Muscle of back (tissue), 11 donors: ENCODE measurements around the gene SSBP2. TPM values are rescaled to one million over a fixed set of nuclear protein-coding genes. Genes with fewer than 3 reads are reported as not detected.
A peak's percentile ranks its signal among the peaks of the same experiment; 100 is the strongest.

Experiments used
- DNase-seq, 3 donors: peaks; one replicate each; pipeline versions ENCODE4 v3.0.0 to v3.0.0-alpha.2; 2013
- polyA plus RNA-seq, 10 donors: library from polyadenylated mRNA; unstranded; fragments of 120-200 nt; gene quantifications; one replicate each; pipeline ENCODE4 v1.2.1, GENCODE V29; 2013; ENCODE audit not compliant: insufficient read length in 10 of 10

Gene SSBP2
- polyA plus RNA-seq, 10 donors, result 50.0 to 76.8 (median 60.9) TPM

- DNase-seq, result no peak
Observed at GRCh38 chr5:81395262-81395661, 355.6 kb downstream of the SSBP2 start.

GRCh38 chr5:81393783-81394718 is 356.8 kb downstream of the SSBP2 start, which contains the start of gene ACOT12:
ACOT12 (minus strand) TSS chr5:81394134; CDS start chr5:81394114, 20 bp downstream.
- peak in 2 of 3 donors; percentile 16 to 52 for DNase-seq

- DNase-seq, result no peak
Observed at GRCh38 chr5:81393430-81393782, 357.5 kb downstream of the SSBP2 start.

- no peak for DNase-seq
Observed at GRCh38 chr5:81389025-81389424, 361.9 kb downstream of the SSBP2 start.

GRCh38 chr5:81388169-81388568 is 362.7 kb downstream of the SSBP2 start:
- no peak for DNase-seq

GRCh38 chr5:81383867-81384266 is 367.0 kb downstream of the SSBP2 start:
- no peak for DNase-seq

- DNase-seq, result no peak
Observed at GRCh38 chr5:81371354-81371876, 379.5 kb downstream of the SSBP2 start.

GRCh38 chr5:81370912-81371311 is 380.0 kb downstream of the SSBP2 start:
- no peak for DNase-seq

GRCh38 chr5:81365541-81365940 is 385.4 kb downstream of the SSBP2 start:
- no peak for DNase-seq

- no peak for DNase-seq
Observed at GRCh38 chr5:81363093-81363871, 387.6 kb downstream of the SSBP2 start.

Other genes with a start within 250 kb of the SSBP2 start
- 10 to 100 TPM in 4 of 10 donors, 1 to 10 TPM in 6; 6.3 to 12.5 (median 9.5) TPM for gene ATG10, start 220.9 kb upstream of the SSBP2 start, polyA plus RNA-seq